SK-N-MC (cell line): ENCODE results near the gene ACKR2.

Experiments used
- EZH2 ChIP-seq: fragments of 200-600 bp; sonication (generic); IDR thresholded peaks from one replicate; pipeline ENCODE4 v1.6.1; 2017; ENCODE audit warnings: antibody characterized with exemption
- POLR2AphosphoS5 ChIP-seq: IDR thresholded peaks from 2 replicates; pipeline ENCODE4 v1.6.1; 2012; ENCODE audit warnings: mild to moderate bottlenecking, low read depth, low read length, borderline replicate concordance

- no peak for TF ChIP-seq POLR2AphosphoS5
- no peak for TF ChIP-seq EZH2
These were observed 71.6 kb downstream of the ACKR2 start for GRCh38 chr3:42880601-42881451.
